T-helper 22 cell (primary cell): ENCODE measurements around the gene STXBP1.

Source experiments
- DNase-seq: peaks from one replicate; pipeline ENCODE4 v3.0.0-alpha.2; 2020; ENCODE audit warnings: low read depth

The STXBP1 gene

DNA sequence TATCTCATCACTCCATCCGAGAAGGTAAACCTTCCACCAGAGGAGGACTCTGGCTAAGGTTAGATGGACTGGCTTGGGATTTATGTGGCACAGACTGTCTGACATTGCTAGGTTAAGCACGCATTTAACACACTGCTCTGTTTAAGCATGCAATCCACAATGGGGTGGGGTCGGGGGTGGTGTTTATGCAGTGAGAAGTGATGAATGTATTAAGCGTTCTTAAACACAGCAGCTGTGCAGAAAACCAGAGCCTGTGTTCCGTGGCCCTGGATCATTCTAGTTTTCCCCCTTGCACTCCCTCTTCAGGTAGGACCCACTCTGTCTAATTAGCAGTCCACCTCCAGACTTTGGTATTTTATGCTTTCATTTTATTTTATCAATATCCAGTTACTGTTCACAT, 46.4 kb downstream of the STXBP1 start:
- no peak for DNase-seq

- DNase-seq, result no peak
These were observed 49.0 kb downstream of the STXBP1 start for GRCh38 chr9:127660886-127661741.

DNA sequence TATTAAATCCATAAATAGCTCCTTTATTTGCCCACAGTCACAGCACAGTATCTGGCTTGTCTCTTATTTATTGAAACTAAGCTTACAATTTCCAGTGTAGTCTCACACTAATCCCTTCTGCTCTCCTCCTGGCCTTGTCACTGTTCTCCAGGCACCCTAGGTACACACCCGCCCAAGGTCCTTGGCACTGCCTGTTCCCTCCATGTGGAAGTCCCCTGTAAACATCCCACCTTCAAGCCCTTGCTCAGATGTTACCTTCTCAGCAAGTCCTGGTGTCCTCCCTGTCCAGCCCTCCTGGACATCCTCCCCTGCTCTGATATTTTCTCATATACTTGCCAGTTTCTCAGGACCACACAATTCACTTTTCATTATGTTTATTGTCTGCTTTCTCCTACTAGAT, 50.5 kb downstream of the STXBP1 start:
- DNase-seq, result no peak

- DNase-seq, result no peak
These were observed 52.2 kb downstream of the STXBP1 start for GRCh38 chr9:127664324-127664677.

- no peak for DNase-seq
These were observed 52.8 kb downstream of the STXBP1 start for GRCh38 chr9:127664678-127665507.

GRCh38 chr9:127667127-127667844, 55.2 kb downstream of the STXBP1 start:
- no peak for DNase-seq

- DNase-seq, result no peak
These were observed 55.8 kb downstream of the STXBP1 start for GRCh38 chr9:127667906-127668305.

DNA sequence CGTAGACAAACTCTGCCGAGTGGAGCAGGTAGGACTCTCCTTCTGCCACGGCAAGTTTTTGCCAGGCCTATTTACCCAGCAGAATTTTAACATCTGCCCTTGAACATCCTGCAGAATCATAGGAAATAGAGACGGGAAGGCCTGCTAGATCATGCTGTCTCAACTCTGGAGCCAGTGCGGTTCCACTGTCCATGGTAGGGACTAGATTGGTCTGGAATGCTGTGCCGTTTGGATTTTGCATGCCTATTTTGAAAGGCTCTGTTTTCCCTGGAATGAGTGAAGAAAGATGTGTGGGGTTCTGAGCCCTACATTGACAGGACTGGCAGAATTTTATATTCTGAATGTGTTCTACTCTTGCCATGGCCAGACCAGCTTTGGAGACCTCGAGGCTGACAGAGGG, 61.2 kb downstream of the STXBP1 start:
- DNase-seq, result no peak

DNA sequence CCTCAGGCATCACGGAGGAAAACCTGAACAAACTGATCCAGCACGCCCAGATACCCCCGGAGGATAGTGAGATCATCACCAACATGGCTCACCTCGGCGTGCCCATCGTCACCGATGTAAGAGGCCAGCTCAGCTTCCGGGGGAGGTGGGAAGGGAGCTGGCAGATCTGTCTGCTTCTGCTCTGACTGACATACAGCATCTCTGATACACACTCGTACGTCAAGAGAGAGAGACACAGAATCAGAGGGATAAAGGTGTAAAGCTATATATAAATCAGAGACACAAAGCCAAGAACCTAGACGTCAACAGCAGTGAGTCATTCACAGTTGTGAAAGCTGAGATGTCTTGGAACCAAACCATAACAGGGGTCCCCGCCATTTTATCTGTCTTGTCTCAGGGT, 64.6 kb downstream of the STXBP1 start:
- DNase-seq, result no peak

DNA sequence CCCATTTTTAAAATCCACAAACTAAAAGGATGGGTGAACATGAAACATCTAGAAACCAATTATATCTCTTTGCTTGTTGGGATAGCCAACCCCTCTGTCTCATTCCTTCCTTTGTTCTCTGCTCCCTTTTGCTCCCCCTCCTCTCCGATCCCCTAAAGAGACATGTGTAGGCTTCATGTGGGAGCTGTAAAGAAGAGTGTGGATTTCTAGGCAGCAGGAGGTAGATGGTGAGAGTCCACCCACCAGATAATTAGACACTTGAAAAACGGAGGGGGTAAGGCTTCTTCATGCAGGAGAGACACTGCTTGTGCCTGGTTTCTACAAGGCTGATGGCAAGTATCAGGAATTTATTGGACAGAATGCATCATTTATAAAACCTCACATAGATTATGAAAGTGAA, 67.4 kb downstream of the STXBP1 start:
- no peak for DNase-seq

- DNase-seq, result no peak
These were observed 68.1 kb downstream of the STXBP1 start for GRCh38 chr9:127680226-127680625.

DNA sequence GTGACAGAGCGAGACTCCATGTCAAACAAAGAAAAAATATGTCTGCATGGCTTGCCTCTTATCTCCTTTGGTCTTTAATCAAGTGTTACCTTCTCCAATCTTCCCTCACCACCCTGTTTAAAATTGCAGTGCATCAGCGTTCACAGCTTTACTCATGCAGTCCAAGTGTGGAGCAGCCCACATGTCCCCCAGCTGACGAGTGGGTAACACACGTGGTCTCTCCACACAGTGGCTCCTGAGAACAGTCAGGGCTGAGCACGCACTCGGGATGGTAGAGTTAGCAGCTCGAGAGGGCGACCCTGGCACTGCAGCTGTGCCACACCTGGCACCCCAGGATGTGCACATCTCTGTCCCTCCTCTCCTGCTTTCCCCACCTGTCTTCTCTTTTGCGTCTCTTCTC, 68.8 kb downstream of the STXBP1 start:
- no peak for DNase-seq

- no peak for DNase-seq
These were observed 70.5 kb downstream of the STXBP1 start for GRCh38 chr9:127682351-127683136.

DNA sequence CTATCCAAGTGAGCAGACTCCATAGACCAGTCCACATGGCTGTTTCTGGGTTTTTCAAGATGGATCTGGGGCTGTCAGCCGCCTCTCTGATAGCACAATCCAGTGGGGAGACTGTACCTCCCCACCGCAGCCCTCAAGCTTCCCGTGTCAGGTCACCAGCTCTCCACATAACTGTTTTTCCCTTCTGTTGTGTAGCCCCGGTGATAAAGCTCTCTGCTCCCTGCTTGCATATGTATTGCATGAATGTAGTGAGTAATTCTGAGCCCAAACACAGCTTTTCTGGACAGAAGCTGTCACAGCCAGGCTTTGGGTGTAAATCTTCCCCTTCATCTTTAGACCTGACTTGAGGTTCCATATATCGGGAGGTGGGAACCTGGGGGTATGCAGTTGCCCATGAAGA, 71.6 kb downstream of the STXBP1 start:
- DNase-seq, result no peak

- no peak for DNase-seq
These were observed 72.5 kb downstream of the STXBP1 start for GRCh38 chr9:127684576-127684975.

GRCh38 chr9:127686461-127687393, 74.7 kb downstream of the STXBP1 start:
- DNase-seq, result no peak

DNA sequence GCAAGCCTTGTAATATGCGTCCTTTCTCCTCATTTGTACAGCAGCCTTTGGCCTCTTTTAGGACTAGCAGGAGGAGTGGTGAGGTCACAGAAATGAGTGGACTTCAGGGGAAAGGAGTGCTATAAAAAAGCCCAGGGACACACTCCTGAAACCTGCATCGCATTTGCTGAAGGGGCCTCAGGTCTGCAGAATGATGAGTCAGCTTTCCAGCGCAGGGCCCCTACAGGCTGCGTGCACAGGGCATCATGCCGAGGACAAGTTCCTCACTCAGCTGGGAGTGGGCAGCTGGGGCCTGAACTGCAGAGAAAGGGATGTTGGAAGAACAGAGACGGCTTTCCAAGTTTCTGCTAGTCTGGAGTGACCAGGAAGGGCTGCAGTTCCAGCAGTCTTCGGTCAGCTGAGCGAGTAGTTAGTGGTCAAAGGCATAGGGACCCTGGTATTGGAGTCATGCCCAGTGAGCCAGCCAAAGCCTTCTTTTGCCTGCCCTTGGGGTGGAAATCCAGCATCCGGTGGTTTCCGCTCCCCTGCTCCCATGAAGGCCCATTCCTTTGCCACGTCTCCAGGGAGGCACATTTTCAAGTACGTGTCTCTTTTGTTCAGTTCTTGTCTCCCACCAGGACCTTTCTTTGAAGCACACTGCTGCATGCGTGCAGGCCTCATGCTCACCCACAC, 77.4 kb downstream of the STXBP1 start:
- DNase-seq, result no peak

GRCh38 chr9:127690735-127691134, 78.7 kb downstream of the STXBP1 start:
- DNase-seq, result no peak

GRCh38 chr9:127692071-127692470, 80.0 kb downstream of the STXBP1 start:
- no peak for DNase-seq

DNA sequence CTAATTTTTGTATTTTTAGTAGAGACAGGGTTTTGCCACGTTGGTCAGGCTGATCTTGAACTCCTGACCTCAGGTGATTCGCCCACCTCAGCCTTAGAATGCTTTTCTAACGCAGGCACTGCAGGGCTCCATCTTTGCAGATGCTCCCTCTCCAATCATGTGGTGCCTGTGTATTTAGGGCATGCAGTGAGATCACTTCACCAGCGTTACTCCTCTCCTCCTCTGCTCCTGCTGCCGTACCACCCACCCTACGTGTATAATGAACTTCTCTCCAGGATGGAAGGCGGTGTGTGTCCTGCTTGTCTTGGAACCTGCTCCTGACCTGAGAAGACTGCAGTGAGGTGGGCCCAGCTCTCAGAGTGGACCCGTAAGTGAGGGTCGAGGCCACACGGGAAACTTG, 81.1 kb downstream of the STXBP1 start:
- DNase-seq, result no peak
